ENCODE measurements around the gene F2RL2.

The F2RL2 gene

DNA sequence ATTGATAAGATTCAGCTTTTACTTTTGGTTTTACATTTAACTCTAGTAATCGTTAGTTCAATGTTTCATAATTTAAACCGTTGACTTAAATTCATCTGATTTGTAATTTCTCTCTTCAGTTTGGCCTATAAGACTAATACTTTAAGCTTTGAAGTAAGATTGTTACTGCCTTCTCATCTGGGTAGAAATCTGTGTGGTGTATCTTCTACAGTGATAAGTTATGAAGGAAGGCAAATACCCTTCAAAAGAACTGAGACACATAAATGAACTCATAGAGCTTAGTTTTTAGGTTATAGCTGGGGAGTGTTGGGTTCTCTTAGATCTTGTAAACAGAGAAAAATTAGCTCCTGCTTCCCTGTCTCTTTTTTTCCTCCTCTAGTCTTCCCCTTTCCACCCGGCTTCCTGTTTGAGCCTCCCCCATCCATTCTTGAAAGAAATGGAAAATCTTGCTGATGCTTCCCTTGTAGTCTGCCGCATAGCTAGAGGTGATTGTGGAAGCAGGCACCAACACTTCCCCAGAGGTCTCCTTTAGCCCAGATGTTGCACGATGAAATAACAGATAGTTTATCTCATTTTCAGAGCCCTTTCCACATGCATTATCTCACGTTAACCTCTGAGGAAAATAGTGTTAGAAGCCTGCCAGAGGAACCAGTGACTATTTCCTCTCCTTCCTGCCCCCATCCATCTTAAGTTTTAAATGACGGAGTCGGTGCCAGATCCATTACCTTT lies 2.0 kb upstream of the F2RL2 start:
- no peak overlapping the region for H3K23ac ChIP-seq (ENCODE audit: low read length in 2 of 2)
- H3K4ac ChIP-seq (ENCODE audit: low read depth in 1 of 2, low read length in 2 of 2): no peak overlapping the region
- 30% methylated on average over 5 of the region's 8 CpGs for WGBS
- H3K27ac ChIP-seq (ENCODE audit: low read length, poor library complexity, severe bottlenecking): no peak overlapping the region
- H3K4me1 ChIP-seq (ENCODE audit: control insufficient read depth, insufficient read depth, low read depth, low read length): no peaks in the 10 kb centered on the region
- H2BK120ac ChIP-seq (ENCODE audit: low read depth, low read length): no peak overlapping the region
- no peaks in the 10 kb centered on the region for H3K36me3 ChIP-seq (ENCODE audit: control insufficient read depth in 1 of 2, insufficient read depth in 2 of 2, low read depth in 1 of 2, low read length in 2 of 2)
- H2AFZ ChIP-seq (ENCODE audit: low read depth, low read length): no peak overlapping the region
- no peak overlapping the region for H3K4me3 ChIP-seq (ENCODE audit: insufficient read depth in 1 of 2, low read depth in 1 of 2, low read length in 2 of 2)
- no peak overlapping the region for H3K18ac ChIP-seq (ENCODE audit: low read depth in 1 of 2, low read length in 2 of 2)
- H3K27me3 ChIP-seq (ENCODE audit: control insufficient read depth in 1 of 2, insufficient read depth in 1 of 2, low read length in 2 of 2): no peaks in the 10 kb centered on the region
- no peak overlapping the region for H2BK15ac ChIP-seq (ENCODE audit: low read depth, poor library complexity, severe bottlenecking)
- no peak overlapping the region for H4K91ac ChIP-seq (ENCODE audit: low read length)
- H3K79me1 ChIP-seq (replicated peaks; ENCODE audit: low read length, poor library complexity, severe bottlenecking): no peaks in the 10 kb centered on the region
- H3K4me2 ChIP-seq (ENCODE audit: low read length, poor library complexity, severe bottlenecking): no peak overlapping the region
- no peak overlapping the region for H3K9ac ChIP-seq (ENCODE audit: low read length)
- no peak overlapping the region for H4K8ac ChIP-seq (ENCODE audit: low read length)
- H3K14ac ChIP-seq (ENCODE audit: low read length in 2 of 2): no peak overlapping the region
- no peak overlapping the region for H2BK5ac ChIP-seq (ENCODE audit: low read depth, low read length, poor library complexity, severe bottlenecking)
- H2BK12ac ChIP-seq (ENCODE audit: low read length in 2 of 2): no peak overlapping the region
- peak; percentile 16 for DNase-seq
- H2AK5ac ChIP-seq (ENCODE audit: low read length, severe bottlenecking): no peak overlapping the region
- no peaks in the 10 kb centered on the region for H3K9me3 ChIP-seq (ENCODE audit: control insufficient read depth, low read length)

- Histone ChIP-seq H3K79me1 (replicated peaks; ENCODE audit: low read length, poor library complexity, severe bottlenecking) (no peaks in the 10 kb centered on the region), H2BK5ac (ENCODE audit: low read depth, low read length, poor library complexity, severe bottlenecking) (no peak overlapping the region), H2BK12ac (ENCODE audit: low read length in 2 of 2) (no peak overlapping the region), H3K23ac (ENCODE audit: low read length in 2 of 2) (no peak overlapping the region), H3K27ac (ENCODE audit: low read length, poor library complexity, severe bottlenecking) (no peak overlapping the region), H3K27me3 (ENCODE audit: control insufficient read depth in 1 of 2, insufficient read depth in 1 of 2, low read length in 2 of 2) (no peaks in the 10 kb centered on the region), H4K8ac (ENCODE audit: low read length) (no peak overlapping the region), H2BK15ac (ENCODE audit: low read depth, poor library complexity, severe bottlenecking) (no peak overlapping the region), H2AFZ (ENCODE audit: low read depth, low read length) (no peak overlapping the region), H3K9me3 (ENCODE audit: control insufficient read depth, low read length) (no peaks in the 10 kb centered on the region), H2BK120ac (ENCODE audit: low read depth, low read length) (no peak overlapping the region), H3K9ac (ENCODE audit: low read length) (peak overlapping the region; percentile 68), H3K4me2 (ENCODE audit: low read length, poor library complexity, severe bottlenecking) (peak overlapping the region; percentile 55), H3K4me3 (ENCODE audit: insufficient read depth in 1 of 2, low read depth in 1 of 2, low read length in 2 of 2) (peak overlapping the region in 1 of 2 experiments; percentile 72), H4K91ac (ENCODE audit: low read length) (no peak overlapping the region), H3K18ac (ENCODE audit: low read depth in 1 of 2, low read length in 2 of 2) (no peak overlapping the region), H3K4me1 (ENCODE audit: control insufficient read depth, insufficient read depth, low read depth, low read length) (peaks cover 4% of the 10 kb centered on the region), H3K4ac (ENCODE audit: low read depth in 1 of 2, low read length in 2 of 2) (no peak overlapping the region), H2AK5ac (ENCODE audit: low read length, severe bottlenecking) (no peak overlapping the region), H3K36me3 (ENCODE audit: control insufficient read depth in 1 of 2, insufficient read depth in 2 of 2, low read depth in 1 of 2, low read length in 2 of 2) (peaks cover 4 to 9% of the 10 kb centered on the region in 2 experiments), H3K14ac (ENCODE audit: low read length in 2 of 2) (no peak overlapping the region)
- DNase-seq: no peak
- WGBS: 73% methylated on average over 5 of the region's 5 CpGs
Observed at GRCh38 chr5:76622076-76622475, 1.1 kb downstream of the F2RL2 start.

- no peak overlapping the region for H2BK15ac ChIP-seq (ENCODE audit: low read depth, poor library complexity, severe bottlenecking)
- H2BK120ac ChIP-seq (ENCODE audit: low read depth, low read length): no peak overlapping the region
- no peaks in the 10 kb centered on the region for H3K27me3 ChIP-seq (ENCODE audit: control insufficient read depth in 1 of 2, insufficient read depth in 1 of 2, low read length in 2 of 2)
- H2BK5ac ChIP-seq (ENCODE audit: low read depth, low read length, poor library complexity, severe bottlenecking): no peak overlapping the region
- H3K4me1 ChIP-seq (ENCODE audit: control insufficient read depth, insufficient read depth, low read depth, low read length): peaks cover 4% of the 10 kb centered on the region
- no peak overlapping the region for H2AFZ ChIP-seq (ENCODE audit: low read depth, low read length)
- H4K91ac ChIP-seq (ENCODE audit: low read length): no peak overlapping the region
- no peak overlapping the region for H3K4me2 ChIP-seq (ENCODE audit: low read length, poor library complexity, severe bottlenecking)
- H3K4me3 ChIP-seq (ENCODE audit: insufficient read depth in 1 of 2, low read depth in 1 of 2, low read length in 2 of 2): no peak overlapping the region
- no peak overlapping the region for H3K18ac ChIP-seq (ENCODE audit: low read depth in 1 of 2, low read length in 2 of 2)
- H3K4ac ChIP-seq (ENCODE audit: low read depth in 1 of 2, low read length in 2 of 2): no peak overlapping the region
- H3K9me3 ChIP-seq (ENCODE audit: control insufficient read depth, low read length): no peaks in the 10 kb centered on the region
- no peak overlapping the region for H3K27ac ChIP-seq (ENCODE audit: low read length, poor library complexity, severe bottlenecking)
- no peak overlapping the region for H3K23ac ChIP-seq (ENCODE audit: low read length in 2 of 2)
- WGBS: 96% methylated on average over 5 of the region's 5 CpGs
- no peak overlapping the region for H3K9ac ChIP-seq (ENCODE audit: low read length)
- H3K36me3 ChIP-seq (ENCODE audit: control insufficient read depth in 1 of 2, insufficient read depth in 2 of 2, low read depth in 1 of 2, low read length in 2 of 2): peaks cover 9% of the 10 kb centered on the region in 2 experiments
- no peaks in the 10 kb centered on the region for H3K79me1 ChIP-seq (replicated peaks; ENCODE audit: low read length, poor library complexity, severe bottlenecking)
- DNase-seq: no peak
- H4K8ac ChIP-seq (ENCODE audit: low read length): no peak overlapping the region
- no peak overlapping the region for H3K14ac ChIP-seq (ENCODE audit: low read length in 2 of 2)
- peak overlapping the region; percentile 5 for H2AK5ac ChIP-seq (ENCODE audit: low read length, severe bottlenecking)
- H2BK12ac ChIP-seq (ENCODE audit: low read length in 2 of 2): no peak overlapping the region
Observed at GRCh38 chr5:76620166-76620565, 3.0 kb downstream of the F2RL2 start.

- DNase-seq: peak; percentile 37
- Histone ChIP-seq H4K8ac (ENCODE audit: low read length) (no peak overlapping the region), H2BK5ac (ENCODE audit: low read depth, low read length, poor library complexity, severe bottlenecking) (no peak overlapping the region), H3K9ac (ENCODE audit: low read length) (no peak overlapping the region), H2AK5ac (ENCODE audit: low read length, severe bottlenecking) (no peak overlapping the region), H3K4me3 (ENCODE audit: insufficient read depth in 1 of 2, low read depth in 1 of 2, low read length in 2 of 2) (no peak overlapping the region), H3K14ac (ENCODE audit: low read length in 2 of 2) (no peak overlapping the region), H3K79me1 (replicated peaks; ENCODE audit: low read length, poor library complexity, severe bottlenecking) (no peaks in the 10 kb centered on the region), H3K4me1 (ENCODE audit: control insufficient read depth, insufficient read depth, low read depth, low read length) (peaks cover 4% of the 10 kb centered on the region), H3K23ac (ENCODE audit: low read length in 2 of 2) (no peak overlapping the region), H2AFZ (ENCODE audit: low read depth, low read length) (no peak overlapping the region), H3K4me2 (ENCODE audit: low read length, poor library complexity, severe bottlenecking) (no peak overlapping the region), H3K18ac (ENCODE audit: low read depth in 1 of 2, low read length in 2 of 2) (no peak overlapping the region), H4K91ac (ENCODE audit: low read length) (no peak overlapping the region), H3K9me3 (ENCODE audit: control insufficient read depth, low read length) (no peaks in the 10 kb centered on the region), H3K27me3 (ENCODE audit: control insufficient read depth in 1 of 2, insufficient read depth in 1 of 2, low read length in 2 of 2) (no peaks in the 10 kb centered on the region), H2BK120ac (ENCODE audit: low read depth, low read length) (no peak overlapping the region), H3K4ac (ENCODE audit: low read depth in 1 of 2, low read length in 2 of 2) (no peak overlapping the region), H3K27ac (ENCODE audit: low read length, poor library complexity, severe bottlenecking) (no peak overlapping the region), H2BK12ac (ENCODE audit: low read length in 2 of 2) (no peak overlapping the region), H2BK15ac (ENCODE audit: low read depth, poor library complexity, severe bottlenecking) (no peak overlapping the region), H3K36me3 (ENCODE audit: control insufficient read depth in 1 of 2, insufficient read depth in 2 of 2, low read depth in 1 of 2, low read length in 2 of 2) (peaks cover 9% of the 10 kb centered on the region in 2 experiments)
- WGBS: 26% methylated on average over 3 of the region's 4 CpGs
Observed at GRCh38 chr5:76617675-76618074, 5.5 kb downstream of the F2RL2 start.
